AG20443 (cell line): Measurements from ENCODE around the gene LTBR.

Experiments used
- DNase-seq: peaks from one replicate; pipeline ENCODE4 v3.0.0; 2012; ENCODE audit warnings: low spot score, mixed read lengths

LTBR gene

DNA sequence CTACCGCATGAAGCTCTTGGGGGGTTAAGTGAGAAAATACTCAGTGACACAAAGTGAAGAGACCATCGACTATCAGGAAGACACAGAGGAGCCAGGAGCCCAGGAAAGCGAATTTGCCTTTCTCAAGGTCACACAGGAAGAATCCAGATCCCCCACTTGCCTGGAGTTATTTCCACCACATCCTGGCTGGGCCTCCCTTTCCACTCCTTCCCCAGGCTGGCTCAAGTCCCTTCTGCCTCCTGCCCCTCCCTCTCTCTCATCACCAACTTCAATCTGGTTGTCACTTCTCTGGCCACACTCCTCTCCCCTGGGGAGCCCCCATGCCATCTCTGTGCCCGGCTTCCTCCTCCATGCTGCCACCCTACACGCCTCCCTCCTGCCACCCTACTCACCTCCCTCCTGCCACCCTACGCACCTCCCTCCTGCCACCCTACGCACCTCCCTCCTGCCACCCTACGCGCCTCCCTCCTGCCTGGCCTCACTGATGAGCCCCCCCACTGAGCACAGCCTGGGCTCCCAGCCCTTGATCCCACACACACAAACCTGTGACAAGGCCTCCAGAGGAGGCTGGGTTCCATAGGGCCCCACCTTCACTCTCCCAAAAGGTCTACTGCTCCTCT, 14.9 kb upstream of the LTBR start:
- DNase-seq = no peak

DNA sequence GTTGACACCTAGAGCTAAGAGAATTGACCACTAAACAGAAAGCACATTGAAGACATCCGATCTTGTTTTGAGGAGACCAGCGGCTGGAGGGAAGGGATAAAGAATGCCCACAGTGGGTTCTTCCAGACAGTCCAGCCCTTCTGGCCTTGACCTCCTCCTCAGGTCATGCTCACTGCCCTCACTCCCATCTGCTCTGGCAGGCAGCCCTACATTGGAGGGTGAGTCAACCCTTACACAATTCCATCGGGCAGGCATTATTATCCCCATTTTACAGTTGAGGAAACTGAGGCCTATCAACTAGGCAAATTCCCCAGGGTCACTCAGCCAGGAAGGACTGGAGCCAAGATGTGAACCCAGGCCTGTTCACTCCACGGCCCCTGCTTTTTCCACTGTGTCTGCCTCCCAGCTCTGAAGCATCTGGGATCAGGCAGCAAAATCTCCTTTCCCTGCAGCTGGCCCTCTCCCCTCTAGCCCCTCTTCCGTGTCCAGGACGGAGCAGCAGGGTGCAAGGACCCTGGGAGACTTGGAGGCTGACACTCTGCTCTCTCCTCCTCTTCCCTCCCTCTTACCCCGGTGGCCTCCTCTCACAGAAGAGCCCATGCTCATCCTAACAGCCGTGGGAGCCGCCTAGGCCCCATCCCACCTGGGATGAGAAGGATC, 13.9 kb upstream of the LTBR start:
- peak; percentile 48 for DNase-seq

DNA sequence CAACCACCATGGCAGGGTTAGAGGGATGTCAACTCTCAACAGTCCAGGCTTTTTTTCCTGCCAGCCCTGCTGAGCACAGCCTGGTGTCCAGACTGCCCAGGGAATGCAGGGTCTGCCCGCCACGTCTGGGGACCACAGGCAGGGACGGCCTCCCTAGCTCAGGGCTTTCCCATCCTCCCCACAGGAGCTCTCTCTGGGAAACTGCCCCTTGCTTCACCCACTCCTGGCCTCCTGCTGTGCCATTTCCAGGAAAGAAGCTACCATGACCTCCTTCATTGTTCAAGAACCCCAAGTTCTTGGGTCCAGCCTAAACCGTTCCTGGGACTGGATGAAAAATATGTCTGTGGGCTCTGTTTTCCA, 13.4 kb upstream of the LTBR start:
- no peak for DNase-seq

DNA sequence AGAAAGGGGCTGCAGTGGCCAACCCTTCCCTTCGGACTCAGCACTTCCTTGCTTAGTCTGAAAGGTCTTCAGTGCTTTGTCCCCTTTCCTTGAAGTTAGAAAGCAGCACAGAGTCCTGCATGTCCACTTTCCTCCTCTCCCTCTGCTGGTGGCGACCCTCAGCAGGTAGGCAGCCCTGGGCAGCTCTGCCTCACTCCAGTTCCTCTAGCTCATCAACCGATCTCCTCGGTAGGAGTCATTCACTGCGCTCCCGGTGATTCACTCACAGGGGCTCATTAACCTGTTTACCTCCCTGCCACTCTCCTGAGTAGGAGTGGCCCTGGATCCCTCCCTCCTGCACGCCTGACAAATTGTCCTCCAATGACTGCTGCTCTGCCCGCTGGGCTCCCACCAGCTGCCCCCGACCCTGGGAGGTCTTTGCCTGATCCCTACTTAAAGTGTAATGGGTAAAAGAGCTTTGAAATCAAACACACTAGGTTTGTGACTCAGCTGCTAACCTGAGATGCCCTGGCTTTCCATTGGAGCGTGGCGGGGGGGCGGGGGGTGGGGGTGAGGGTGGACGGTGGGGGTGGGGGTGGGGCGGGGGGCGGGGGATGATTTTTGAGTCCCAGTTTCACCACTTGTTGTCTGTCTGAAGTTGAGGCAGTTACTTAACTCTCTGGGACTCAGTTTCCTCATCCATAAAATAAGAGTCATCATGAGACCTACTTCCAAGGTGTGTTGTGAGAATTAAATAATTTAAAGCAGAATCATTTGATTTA, 12.8 kb upstream of the LTBR start:
- no peak for DNase-seq

DNA sequence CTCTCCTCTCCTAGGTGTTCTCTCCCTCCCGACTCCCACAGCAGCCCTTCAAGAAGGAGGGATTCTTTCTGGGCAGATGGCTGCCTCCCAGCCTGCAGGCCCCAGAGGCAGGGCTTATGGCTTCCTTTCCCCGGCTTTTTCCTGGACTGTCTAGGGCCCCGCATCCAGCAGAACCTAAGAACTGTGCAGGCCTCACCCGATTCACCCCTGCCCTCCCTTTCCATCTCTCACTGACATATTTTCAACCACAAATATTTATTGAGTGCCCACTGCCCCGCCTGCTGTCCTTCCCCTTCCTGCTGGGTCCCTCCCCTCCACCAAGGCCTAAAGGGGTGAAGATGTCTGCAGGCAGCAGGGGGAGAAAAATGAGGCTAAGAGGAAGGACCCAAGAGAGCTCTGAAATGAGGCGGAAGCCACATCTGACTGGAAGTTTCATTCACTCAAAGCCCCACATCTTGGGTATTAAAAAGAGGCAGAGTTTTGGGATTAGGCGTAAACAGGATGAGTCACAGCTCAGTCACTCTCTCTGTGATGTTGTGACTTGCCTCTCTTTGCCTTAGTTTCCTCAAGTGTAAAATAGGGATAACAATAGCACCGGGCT, 11.5 kb upstream of the LTBR start:
- DNase-seq = peak; percentile 91

DNA sequence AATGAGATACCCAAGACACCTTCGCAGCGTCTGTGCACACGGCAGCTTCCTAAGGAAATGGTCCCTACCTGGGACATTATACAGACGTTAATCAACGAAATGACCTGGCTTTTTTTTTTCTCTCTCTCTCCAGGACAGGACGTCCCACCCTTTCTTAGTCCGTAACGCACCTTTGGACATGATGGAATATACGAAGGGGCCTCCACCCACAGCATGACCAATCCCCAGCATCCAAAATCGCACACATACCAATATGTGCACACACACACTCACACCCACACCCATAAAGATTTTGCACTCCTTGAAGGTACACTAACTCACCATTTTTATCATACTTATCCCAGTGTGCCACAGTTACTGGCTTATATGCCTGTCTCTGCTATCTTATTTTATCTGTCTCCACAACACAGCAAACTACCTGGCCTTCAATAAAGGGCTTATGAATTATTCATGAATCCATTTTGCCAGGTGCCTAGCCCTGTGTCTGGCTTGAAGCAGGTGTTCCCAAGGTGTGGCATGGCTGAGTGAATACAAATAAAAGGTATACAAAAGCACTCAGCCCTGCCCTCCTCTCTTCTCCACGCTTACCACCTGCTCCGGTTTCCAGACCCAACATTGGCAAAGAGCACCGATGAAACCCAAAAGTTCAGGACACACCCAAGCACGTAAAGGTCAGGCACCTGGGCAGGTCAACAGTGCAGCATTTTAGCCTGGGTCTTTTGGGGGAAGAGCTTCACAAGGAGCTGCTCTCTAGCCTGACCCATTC, 10.8 kb upstream of the LTBR start:
- no peak for DNase-seq

DNA sequence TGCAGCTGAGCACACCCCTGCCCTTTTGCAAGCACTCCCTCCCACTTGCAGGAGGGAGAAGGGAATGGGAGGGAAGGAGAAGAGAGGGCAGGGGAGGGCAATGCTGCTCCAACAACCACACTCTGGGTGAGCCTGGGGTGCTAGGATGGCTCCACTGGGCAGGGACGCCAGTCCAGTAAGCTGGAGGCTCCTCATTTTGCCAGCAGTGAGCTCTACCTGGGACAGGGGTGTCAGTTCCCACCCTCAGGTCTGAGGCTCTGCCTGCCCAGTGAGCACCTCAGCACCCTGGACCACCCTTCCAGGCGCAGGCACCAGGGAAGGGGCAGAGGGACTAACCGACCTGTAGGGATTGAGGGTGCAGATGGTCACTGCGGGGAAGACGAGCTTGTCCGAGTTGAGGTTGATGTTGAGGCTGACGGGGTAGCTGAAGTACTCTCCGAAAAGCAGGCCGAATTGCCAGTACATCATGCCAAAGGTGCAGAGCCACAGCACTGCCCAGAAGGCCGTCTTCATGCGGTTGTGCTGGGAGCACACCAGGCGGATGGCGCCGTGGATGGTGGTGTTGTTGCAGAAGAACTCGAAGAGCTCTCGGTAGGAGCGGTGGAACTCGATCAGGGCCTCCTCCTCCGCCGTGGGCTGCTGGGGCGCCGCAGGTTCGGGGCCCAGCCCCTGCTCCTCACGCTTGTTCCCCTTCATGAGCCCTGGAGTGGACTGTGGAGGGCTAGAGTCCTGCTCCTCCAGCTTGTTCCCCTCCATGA, 9.8 kb upstream of the LTBR start:
- no peak for DNase-seq

DNA sequence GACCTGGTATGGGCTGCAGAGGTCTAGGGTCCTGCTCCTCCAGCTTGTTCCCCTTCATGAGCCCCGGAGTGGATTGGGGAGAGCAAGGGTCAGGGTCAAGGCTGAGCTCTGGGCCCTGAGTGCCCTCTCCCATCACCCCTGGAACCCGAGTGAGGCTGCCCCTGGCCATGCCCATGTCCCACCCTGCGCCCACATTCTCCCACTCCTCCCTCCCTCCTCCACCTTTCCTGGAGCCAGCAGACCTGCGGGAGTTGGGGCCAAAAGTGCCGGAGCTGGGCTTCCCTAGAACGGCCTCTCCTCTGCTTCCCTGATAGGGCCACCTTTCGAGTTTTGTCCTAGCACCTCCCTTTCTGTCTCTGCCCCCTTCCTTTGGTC, 9.2 kb upstream of the LTBR start:
- no peak for DNase-seq

DNA sequence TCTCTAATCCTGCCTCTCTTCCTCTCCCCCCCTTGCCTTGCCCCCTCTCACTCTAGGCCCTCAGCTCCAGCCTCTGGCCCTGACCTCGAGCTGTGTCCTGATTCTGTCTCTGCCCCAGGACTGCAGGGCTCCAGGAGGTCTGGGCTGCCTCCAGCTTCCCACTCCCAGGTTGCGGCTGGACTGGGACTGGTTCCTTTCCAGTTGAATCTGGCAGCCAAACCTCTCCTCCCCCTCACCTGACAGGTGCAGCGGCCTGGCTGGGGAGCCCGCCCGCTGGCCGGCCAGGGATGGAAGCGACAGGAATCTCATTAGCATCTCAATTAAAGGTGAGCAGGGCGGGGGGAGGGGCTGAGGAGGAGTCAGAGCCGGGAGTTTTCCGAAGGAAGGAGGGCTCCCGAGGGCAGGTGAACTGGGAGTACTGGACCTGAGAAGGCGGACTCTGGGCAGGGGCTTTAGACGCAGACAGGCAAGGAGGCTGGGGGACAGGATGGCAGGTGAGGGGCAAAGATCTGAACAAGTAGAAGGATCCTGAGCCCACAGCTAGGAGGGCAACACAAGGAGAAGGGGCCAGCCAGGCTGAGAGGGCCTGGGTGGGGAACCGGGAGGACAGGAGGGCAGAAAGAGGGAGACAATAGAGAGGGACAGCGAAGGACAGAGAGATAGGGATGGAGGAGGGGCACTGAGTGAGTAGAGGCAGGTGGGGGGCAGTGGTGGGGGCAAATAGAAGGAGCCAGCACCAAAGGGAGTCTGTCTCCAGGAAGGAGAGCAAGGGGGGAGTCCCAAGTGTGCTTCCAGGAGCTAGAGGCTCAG, 8.5 kb upstream of the LTBR start, which contains the start of gene SCNN1A:
SCNN1A (minus strand) TSS at position 295 of the 810 bp plus-strand sequence. CDS start 780 bp downstream, outside the sequence.
- no peak for DNase-seq

DNA sequence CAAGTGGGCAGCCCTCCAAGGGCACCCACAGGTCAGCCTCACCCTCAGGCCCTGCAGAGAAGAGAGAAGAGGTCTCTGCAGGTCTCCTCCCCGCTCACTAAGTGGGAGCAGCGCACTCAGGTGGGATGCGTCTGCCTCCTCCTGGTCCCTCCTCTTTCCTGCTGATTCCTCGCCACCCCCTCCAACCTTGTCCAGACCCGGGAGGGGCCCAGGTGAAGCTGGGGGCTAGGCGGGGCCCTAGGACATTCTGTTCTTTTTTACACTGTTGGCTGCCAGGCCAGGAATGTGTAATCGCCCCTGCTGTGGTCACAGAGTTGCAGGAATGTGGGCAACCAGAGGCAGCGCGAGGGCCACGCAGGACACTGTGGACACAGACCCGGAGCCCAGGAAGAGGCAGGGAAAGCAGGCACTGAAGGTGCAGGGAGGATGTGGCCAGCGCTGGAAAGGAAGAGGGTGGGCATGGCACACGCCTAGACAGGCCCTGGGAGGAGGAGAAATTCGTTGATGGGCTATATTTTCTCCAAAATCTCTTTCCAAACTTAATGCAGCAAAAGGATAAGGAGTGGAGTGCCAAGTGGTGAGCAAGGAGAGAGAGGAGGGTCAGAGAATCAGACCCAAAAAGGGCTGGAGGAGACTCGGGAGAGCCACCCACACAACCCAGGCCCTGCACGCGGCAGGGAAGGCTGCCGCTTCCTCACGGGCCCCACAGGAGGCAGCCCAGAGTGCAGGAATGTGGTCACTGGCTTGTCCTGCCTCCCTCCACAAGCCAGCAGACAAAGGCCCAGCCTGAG, 7.7 kb upstream of the LTBR start:
- DNase-seq = peak; percentile 91

DNA sequence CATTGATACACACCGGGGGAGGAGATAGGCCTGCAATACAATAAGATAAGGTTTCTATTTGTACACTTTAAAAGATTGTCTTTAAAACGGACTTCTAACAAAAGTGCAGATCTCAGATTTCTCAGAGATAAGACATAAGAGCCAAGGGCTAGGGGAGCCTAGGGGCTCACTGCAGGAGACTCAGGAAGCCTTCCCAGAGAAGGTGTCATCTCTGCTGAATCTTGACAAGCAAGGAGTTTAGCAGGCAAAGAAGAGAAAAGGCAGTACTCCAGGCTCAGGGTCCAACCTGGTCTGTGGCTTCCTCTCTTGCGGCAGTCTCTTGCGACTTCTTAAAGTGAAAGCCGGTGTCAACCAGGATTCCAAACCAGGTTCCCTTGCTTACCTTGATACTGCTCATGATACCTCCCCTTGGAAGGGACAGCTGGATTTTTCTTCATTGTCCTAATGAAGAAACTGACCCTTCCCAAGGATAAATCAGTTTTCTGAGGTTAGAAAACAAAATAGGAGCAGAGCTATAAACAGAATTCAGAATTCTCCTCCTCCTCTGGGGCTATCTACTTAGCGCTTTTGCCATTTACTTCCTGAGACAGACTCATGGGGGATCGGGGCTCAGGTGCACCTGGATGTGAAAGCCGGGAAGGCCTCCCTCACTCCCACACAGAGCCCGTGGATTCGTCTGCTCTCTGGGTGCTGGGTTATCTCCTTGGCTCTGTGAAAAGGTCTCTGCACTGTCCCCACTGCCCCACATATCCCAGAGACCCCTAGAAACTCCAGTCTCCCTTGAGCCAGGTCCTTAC, 6.9 kb upstream of the LTBR start:
- no peak for DNase-seq

DNA sequence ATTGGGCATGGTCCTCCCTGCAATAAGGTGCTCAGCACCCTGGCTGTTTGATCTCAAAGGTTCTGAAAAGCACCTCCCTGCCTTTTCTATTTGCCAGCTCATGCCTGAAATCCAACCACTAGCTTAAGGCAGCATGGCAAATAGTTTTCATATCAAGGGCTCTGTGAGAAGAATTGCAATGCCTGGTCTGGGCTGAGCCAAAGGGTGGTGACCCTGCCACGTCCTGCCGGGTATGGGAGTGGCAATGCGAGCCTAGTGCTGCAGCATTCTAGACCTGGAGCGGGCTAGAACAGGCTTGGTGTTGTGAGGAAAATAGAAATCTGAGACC, 6.3 kb upstream of the LTBR start:
- DNase-seq = no peak

DNA sequence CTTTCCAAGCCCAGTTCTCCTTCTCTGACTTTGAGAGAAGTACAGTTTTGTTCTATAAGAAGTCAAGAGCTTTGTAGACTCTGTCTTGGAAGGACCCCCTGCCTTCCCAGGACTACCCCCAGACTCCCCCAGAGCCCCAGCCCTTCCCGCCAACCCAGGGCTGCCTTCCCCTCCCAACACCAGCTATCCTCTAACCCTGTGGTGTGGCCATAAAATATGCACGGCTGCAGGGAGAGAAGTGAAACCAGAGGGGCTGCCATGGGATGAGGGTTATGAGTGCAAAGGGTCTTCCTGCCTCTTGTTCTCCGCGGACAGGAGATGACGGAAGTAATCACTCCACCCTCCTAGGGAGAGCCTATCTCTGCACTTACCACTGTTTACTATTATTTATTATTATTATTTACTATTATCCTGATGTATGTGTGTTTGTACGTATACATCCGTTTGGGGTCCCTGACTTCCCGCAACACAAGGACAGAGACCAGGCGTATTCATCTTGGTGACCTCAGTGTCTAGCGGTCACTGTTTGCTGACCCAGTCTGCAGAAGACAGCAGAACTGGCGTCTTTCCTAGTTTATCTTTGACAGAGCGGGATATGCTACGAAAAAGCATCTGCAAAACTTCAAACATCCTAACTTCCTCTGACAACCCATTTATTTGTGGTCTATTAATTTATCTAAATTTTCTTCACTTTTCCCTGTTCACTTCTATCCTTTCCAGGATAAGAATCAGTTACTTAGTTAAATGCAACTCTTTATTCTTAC, 5.1 kb upstream of the LTBR start:
- no peak for DNase-seq

DNA sequence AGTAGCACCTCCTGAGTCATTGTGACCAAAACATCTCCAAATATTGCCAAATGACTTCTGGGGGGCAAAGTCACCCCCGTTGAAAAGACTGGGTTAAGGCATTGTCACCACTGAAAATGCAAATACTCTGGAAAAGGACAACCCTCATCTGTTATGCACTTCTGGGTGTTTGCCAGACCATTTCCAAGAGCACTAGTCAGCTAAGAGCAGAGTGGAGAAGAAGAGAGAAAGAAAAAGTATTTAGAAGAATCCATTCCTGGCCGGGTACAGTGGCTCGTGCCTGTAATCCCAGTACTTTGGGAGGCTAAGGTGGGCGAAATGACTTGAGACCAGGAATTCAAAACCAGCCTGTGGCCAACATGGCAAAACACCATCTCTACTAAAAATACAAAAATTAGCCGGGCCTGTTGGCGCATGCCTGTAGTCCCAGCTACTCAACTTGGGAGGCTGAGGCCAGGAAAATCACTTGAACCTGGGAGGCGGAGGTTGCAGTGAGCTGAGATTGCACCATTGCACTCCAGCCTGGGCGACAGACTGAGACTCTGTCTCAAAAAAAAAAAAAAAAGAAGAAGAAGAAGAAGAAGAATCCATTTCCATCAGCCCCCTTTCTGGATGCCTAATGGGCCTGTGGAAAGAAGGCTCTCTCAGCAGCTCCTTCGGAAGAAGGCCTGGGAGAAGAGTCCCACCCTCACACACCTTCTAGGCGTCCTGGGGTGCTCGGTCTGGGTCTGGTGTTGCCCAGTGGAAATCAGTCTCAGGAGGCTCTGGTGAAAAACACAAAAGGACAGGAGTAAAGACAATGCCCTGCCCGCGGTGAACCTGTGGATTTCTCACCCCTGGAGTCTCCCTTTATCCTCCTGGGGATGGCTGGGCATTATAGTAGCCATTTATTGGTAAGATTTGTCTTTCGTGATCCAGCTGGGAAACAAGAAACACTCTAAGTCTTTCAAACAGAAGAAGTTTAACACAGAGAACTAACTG, 3.5 kb upstream of the LTBR start:
- peak; percentile 39 for DNase-seq

DNA sequence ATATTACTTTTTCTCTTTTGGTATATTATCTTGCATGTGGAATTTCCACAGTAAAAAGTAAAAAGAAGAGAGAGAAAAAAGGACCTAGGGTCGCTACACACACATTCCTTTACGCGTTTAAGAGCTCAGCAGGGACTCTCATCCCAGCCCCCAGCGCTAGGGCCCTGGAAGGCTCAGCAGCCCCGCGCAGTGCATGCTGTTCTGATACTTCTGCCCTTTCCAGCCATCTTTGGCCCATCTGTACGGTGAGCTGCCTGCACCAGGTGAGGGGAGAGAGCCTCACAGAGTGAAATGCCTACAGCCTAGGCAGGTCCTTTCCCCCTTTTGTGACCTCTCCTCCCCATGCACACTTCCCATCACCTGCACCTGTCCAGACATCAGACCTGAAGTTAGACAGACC, 1.6 kb upstream of the LTBR start:
- no peak for DNase-seq

DNA sequence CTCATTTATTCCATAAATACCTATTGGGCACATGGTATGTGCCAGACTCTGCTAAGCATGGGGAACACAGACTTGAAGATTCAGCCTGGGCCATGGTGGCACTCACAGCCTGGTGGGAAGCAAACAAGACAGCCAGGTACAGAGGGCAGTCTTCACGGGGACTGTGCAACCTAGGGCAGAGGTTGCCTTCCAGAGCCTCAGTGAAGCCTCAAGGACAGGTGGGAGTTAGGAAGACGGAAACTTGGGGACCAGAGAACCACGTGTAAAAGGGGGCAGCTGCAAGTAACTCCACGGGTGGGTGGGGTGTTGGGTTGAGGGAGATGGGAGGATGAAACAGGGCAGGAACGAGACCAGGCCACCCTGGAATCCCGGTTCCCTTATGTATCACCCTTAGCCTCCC, 980 bp upstream of the LTBR start:
- DNase-seq = no peak
